ENCODE measurements around the gene SUMO3. TPM values are rescaled to one million over a fixed set of nuclear protein-coding genes. Genes with fewer than 3 reads are reported as not detected.

Gene SUMO3
- total and polyA plus RNA-seq, 2 of the 4 experiments (the other 2 are of a cell fraction), result 64.9 to 101 TPM

GRCh38 chr21:44850905-44851657 is 33.2 kb upstream of the SUMO3 start:
- ATAC-seq (ENCODE audit: low read depth), result no peak
- H3K79me1 ChIP-seq (ENCODE audit: low read depth in 1 of 2, low read length in 2 of 2), result peaks cover 51% of the 10 kb centered on the region in 2 experiments
- H3K56ac ChIP-seq (ENCODE audit: extremely low read depth, insufficient read depth, low read length), result no peak overlapping the region
- H3K23ac ChIP-seq (ENCODE audit: low read depth, low read length), result no peak overlapping the region
- no peak for TF ChIP-seq MAZ (IDR thresholded peaks at IDR 0.05; ENCODE audit: borderline replicate concordance, low read depth, low read length)
- no peak for TF ChIP-seq MXI1 (IDR thresholded peaks at IDR 0.05; ENCODE audit: borderline replicate concordance, low read depth, low read length)
- no peak for TF ChIP-seq MAFK (IDR thresholded peaks at IDR 0.05; ENCODE audit: low read depth, low read length)
- no peak for TF ChIP-seq RAD21 (IDR thresholded peaks at IDR 0.05; ENCODE audit: low read length)
- no peak overlapping the region for H4K8ac ChIP-seq (ENCODE audit: low read depth in 2 of 2, low read length in 2 of 2)
- H4K20me1 ChIP-seq (ENCODE audit: insufficient read depth, low read length), result peaks cover 31% of the 10 kb centered on the region
- peaks cover 13% of the 10 kb centered on the region; the same call in 1 of the 2 replicates for H3K9me1 ChIP-seq (ENCODE audit: insufficient read depth, low read length)
- H3K27me3 ChIP-seq (ENCODE audit: control insufficient read depth, insufficient read depth, low read length), result no peaks in the 10 kb centered on the region
- intact Hi-C loops (cut with micrococcal nuclease), result no loop called here
- no peak overlapping the region for H3K4ac ChIP-seq (ENCODE audit: low read depth, low read length)
- DNase-seq, result no peak
- no peak overlapping the region for H3K27ac ChIP-seq (ENCODE audit: insufficient read depth, low read length)
- in situ Hi-C loops (cut with MboI; ENCODE audit: low sequenced_read_pairs), result no loop called here
- dilution Hi-C loops (cut with HindIII; ENCODE audit: low sequenced_read_pairs, unreplicated experiment), result no loop called here
- no peak overlapping the region for H3K4me3 ChIP-seq (ENCODE audit: insufficient read depth, low read depth, low read length)
- ChIA-PET CTCF (no interaction called here), POLR2A (ENCODE audit: unreplicated experiment) (no interaction called here)
- no peak overlapping the region for H3K14ac ChIP-seq (replicated peaks; ENCODE audit: low read depth, low read length)
- peaks cover 55% of the 10 kb centered on the region for H3K36me3 ChIP-seq (ENCODE audit: control insufficient read depth, insufficient read depth, low read length)
- H2BK5ac ChIP-seq (ENCODE audit: low read depth, low read length, poor library complexity, severe bottlenecking), result no peak overlapping the region
- no peak overlapping the region for H2BK20ac ChIP-seq (ENCODE audit: low read depth, low read length)
- no peak overlapping the region for H2BK120ac ChIP-seq (ENCODE audit: low read depth, low read length)
- H4K5ac ChIP-seq (ENCODE audit: low read depth, low read length), result no peak overlapping the region
- H2AFZ ChIP-seq (replicated peaks; ENCODE audit: low read length, poor library complexity), result no peak overlapping the region
- H3K18ac ChIP-seq (ENCODE audit: low read depth, low read length), result no peak overlapping the region
- H2BK15ac ChIP-seq (ENCODE audit: low read depth, low read length), result no peak overlapping the region
- H3K4me2 ChIP-seq (ENCODE audit: low read depth, low read length), result no peak overlapping the region
- H3K4me1 ChIP-seq (ENCODE audit: control insufficient read depth, insufficient read depth, low read length), result no peaks in the 10 kb centered on the region
- H3K9ac ChIP-seq (ENCODE audit: low read depth, low read length), result no peak overlapping the region
- H3K9me3 ChIP-seq (ENCODE audit: control insufficient read depth, insufficient read depth, low read length), result no peaks in the 10 kb centered on the region
- H4K91ac ChIP-seq (ENCODE audit: insufficient read depth, low read depth, low read length), result no peak overlapping the region
- no peak overlapping the region for H2AK9ac ChIP-seq (replicated peaks; ENCODE audit: low read depth, low read length, poor library complexity)
- no peak overlapping the region for H2AK5ac ChIP-seq (ENCODE audit: low read depth, low read length)
- BruUV-seq (replicated peaks), result no TSS peak
- WGBS, 2 experiments (ENCODE audit: extremely low coverage in 2 of 2, insufficient read length in 1 of 2), result 82% methylated on average over 8 of the region's 26 CpGs; no CpG with 5 or more reads in 1 of the 2 experiments

Data from IMR-90 (cell line).